ENCODE results near the gene CCDC124. TPM values are rescaled to one million over a fixed set of nuclear protein-coding genes. Genes with fewer than 3 reads are reported as not detected.
A peak's percentile ranks its signal among the peaks of the same experiment; 100 is the strongest.

The CCDC124 gene
- total RNA-seq, 2 donors from 2014 or later, result 45.2 to 122 TPM

DNA sequence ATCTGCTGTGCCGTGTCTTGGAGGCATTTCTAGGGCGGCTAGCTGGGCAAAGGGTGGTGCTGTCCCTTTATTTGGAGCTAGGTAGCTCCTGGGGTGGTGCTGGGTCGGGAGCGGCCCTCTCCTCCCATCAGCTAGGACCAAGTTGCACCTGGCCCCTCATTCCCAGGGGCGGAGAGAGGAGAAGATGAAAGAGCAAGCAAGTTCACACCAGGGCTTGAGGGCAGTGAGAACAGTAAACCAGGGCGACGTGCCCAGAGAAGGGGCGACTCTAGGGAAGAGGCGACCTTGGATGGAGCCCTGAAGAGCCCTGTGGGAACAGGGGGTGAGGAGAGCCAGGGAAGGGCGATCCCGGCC, 17.1 kb downstream of the CCDC124 start:
- Histone ChIP-seq H3K27ac (no peak overlapping the region), H3K27me3 (peaks cover 60% of the 10 kb centered on the region), H3K9me3 (no peaks in the 10 kb centered on the region), H3K4me3 (no peak overlapping the region), H3K9ac (ENCODE audit: low read depth in 2 of 2, low read length in 2 of 2) (no peak overlapping the region), H3K36me3 (no peaks in the 10 kb centered on the region), H3K4me1 (peaks cover 5% of the 10 kb centered on the region)
- intact Hi-C loops (cut with DNase I), result no loop called here
- TF ChIP-seq, protein P1, sequence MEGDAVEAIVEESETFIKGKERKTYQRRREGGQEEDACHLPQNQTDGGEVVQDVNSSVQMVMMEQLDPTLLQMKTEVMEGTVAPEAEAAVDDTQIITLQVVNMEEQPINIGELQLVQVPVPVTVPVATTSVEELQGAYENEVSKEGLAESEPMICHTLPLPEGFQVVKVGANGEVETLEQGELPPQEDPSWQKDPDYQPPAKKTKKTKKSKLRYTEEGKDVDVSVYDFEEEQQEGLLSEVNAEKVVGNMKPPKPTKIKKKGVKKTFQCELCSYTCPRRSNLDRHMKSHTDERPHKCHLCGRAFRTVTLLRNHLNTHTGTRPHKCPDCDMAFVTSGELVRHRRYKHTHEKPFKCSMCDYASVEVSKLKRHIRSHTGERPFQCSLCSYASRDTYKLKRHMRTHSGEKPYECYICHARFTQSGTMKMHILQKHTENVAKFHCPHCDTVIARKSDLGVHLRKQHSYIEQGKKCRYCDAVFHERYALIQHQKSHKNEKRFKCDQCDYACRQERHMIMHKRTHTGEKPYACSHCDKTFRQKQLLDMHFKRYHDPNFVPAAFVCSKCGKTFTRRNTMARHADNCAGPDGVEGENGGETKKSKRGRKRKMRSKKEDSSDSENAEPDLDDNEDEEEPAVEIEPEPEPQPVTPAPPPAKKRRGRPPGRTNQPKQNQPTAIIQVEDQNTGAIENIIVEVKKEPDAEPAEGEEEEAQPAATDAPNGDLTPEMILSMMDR (IDR thresholded peaks at IDR 0.05), result no peak
- no peak for DNase-seq

DNA sequence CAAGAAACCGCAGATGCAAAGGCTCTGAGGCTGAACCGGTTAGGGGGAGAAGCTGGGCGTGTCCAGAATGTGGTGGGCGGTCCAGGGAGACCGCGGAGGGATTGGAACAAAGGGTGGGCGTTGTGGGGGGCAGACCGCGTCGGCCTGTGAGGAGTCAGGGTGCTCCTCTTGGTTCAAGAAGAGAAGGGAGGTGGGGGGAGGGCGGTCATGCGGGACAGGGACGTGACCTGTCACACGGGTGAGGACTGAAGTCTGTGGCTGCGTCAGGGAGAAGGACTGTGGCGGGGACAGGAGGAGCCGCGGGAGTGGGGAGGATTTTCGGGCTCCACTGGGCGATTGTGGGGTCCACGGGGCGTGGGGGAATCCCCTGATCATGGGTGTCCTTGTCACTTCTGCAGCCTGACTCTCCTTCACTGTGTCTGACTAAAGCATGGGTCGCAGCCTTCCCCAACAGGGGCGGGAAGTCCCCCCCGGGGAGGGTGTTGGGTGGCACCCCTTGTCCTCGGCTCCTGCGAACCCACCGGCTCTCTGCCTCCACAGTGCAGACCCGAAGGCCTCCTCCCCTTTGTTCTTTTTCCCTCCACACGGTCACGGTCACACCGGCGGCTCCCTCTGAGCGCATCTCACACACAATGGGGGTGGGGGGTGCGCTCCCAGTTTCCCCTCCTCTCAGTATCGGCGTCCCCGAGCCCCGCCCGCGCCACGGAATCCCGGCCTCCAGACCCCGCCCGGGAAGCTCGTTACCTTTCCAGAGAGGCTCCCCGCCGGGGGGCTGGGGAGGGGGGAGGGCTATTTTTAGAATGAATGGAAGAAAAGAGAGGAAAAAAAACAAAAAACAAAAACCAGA, 17.7 kb downstream of the CCDC124 start:
- H3K4me1 ChIP-seq, result peaks cover 5% of the 10 kb centered on the region

DNA sequence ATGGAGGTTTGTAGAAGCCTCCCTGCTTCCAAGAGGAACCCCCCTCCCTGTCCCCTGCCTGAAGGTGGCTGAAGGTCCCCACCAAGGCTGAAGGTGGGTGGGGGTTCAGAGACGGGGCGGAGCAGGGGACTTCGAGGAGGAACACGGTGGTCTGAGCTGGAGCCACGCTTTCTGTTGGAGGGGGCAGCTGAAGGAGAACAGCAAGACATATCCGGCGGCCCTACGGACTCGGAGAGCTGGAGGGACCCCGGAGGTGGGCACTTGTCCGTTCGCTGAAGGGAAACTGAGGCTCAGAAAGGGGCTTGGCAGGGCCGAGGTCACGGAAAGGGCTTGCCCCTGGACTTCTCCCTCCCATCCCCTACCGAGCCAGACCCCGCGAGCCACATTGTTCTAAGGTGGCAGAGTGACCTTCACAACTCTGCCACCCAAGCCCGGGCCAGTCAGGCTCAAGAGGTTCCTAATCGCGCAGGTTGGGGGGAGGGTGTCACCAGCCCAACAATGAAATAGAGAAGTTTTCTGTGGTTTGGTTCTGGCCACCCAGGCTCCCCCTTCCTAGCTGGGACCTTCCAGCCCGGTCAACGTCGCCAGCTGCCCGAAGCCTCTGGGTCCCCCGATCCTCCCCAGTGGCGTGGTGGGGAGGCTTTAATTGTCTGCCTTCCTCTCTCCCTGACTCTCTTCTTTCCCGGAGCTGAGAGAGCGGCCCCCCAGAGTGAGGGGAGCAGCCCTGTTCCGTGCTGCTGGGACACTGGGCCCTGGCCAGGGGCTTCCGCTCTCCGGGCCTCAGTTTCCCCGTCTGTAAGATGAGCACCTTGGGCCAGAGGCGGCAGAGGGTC, 18.6 kb downstream of the CCDC124 start:
- no peak for DNase-seq
- H3K27ac ChIP-seq, result no peak overlapping the region
- H3K4me1 ChIP-seq, result peaks cover 5% of the 10 kb centered on the region
- TF ChIP-seq, protein P1 (IDR thresholded peaks at IDR 0.05), result no peak
- intact Hi-C loops (cut with DNase I), result no loop called here
- peaks cover 64% of the 10 kb centered on the region for H3K27me3 ChIP-seq
- H3K9ac ChIP-seq (ENCODE audit: low read depth in 2 of 2, low read length in 2 of 2), result peak overlapping the region in 1 of 2 donors; percentile 12
- no peaks in the 10 kb centered on the region for H3K9me3 ChIP-seq
- H3K36me3 ChIP-seq, result no peaks in the 10 kb centered on the region
- no peak overlapping the region for H3K4me3 ChIP-seq

More for the DNA sequence above, 17.7 kb downstream of the CCDC124 start:
- peak overlapping the region in 1 of 2 donors; percentile 12 for H3K9ac ChIP-seq (ENCODE audit: low read depth in 2 of 2, low read length in 2 of 2)
- no peak for DNase-seq
- no peaks in the 10 kb centered on the region for H3K9me3 ChIP-seq
- no peak overlapping the region for H3K4me3 ChIP-seq
- no peaks in the 10 kb centered on the region for H3K36me3 ChIP-seq
- intact Hi-C loops (cut with DNase I), result no loop called here
- no peak overlapping the region for H3K27ac ChIP-seq
- TF ChIP-seq, protein P1 (IDR thresholded peaks at IDR 0.05), result no peak
- peaks cover 61% of the 10 kb centered on the region for H3K27me3 ChIP-seq

DNA sequence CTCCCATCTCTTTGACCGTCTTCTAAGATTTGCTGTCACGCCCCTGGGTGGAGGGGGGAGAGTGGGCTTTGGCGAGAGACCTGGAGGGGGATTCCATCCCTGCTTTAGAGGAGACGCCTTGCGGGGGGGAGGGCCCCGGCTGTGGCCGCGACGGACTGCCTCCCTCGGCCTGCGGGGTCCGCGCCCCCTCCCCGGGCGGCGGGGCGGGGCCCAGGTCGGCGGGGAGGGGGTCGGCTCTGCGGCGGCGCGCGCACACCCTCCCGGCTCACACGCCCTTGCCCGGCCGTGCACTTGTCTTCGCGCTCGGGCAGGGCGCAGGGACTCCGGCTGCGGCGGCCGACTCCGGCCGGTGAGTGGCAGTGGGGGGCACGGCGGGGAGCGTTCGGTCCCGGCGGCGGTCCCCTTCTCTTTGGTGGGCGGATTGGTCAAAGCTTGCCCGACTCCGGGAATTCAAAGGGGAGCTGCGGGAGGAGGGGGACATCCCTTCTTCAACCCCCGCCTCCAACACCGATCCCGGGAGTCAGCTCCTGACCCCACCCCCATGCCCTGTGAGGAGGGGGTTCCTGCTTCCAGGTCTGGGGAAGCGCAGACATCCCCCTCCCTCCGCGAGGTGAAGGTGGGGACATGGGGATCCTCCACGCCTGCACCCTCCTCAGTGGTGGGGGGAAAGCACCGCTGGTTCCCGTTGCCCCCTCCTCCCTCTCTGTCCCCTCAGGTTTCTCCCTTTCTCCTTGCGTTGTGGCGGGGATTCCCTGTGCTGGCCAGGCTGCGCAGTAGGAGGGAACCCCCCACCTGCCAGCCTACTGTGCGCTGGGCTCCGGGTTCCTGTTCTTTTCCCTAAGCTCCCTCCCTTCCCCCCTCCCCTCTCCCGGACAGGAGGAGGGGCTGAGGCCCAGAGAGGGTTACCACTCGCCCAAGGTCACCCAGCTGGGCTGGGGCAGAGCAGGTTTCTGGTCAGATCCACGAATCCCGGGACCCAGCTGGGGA, 19.5 kb downstream of the CCDC124 start:
- H3K4me1 ChIP-seq, result peaks cover 5% of the 10 kb centered on the region
- H3K9ac ChIP-seq (ENCODE audit: low read depth in 2 of 2, low read length in 2 of 2), result no peak overlapping the region
- peaks cover 64% of the 10 kb centered on the region for H3K27me3 ChIP-seq
- intact Hi-C loops (cut with DNase I), result no loop called here
- H3K27ac ChIP-seq, result no peak overlapping the region
- no peak overlapping the region for H3K4me3 ChIP-seq
- no peak for DNase-seq
- TF ChIP-seq, protein P1 (IDR thresholded peaks at IDR 0.05), result no peak
- H3K9me3 ChIP-seq, result no peaks in the 10 kb centered on the region
- H3K36me3 ChIP-seq, result no peaks in the 10 kb centered on the region
